PC-9 (cell line): ENCODE measurements around the gene IMMP2L. TPM values are rescaled to one million over a fixed set of nuclear protein-coding genes. Genes with fewer than 3 reads are reported as not detected.

ENCODE experiments used
- BruUV-seq: library from RNA; stranded (reverse); fragments of 400-500 nt; replicated peaks from 2 replicates; lab custom pipeline; 2021; lab: Mats Ljungman, UMichigan
- CTCF ChIA-PET: fragments of 300-600 bp; sonication (Branson Sonifier 250); formaldehyde crosslinking; loops from one replicate; lab custom pipeline; 2022; ENCODE audit warnings: antibody characterized with exemption; lab: Charles Lee
- POLR2A ChIA-PET: fragments of 300-600 bp; sonication (Branson Sonifier 250); formaldehyde crosslinking; loops from one replicate; lab custom pipeline; 2022; ENCODE audit warnings: antibody characterized with exemption; ENCODE audit not compliant: unreplicated experiment; lab: Charles Lee
- DNase-seq, 2 experiments: peaks; one replicate each; pipeline versions ENCODE4 v3.0.0 to v3.0.0-alpha.2; 2015 to 2022; ENCODE audit warnings: mixed read lengths in 1 of 2
- H2AFZ ChIP-seq: fragments of 200-600 bp; sonication (generic); 2 replicates; pipeline ENCODE4 v1.8.1; 2017; ENCODE audit warnings: antibody characterized with exemption
- H3F3A ChIP-seq: fragments of 200-600 bp; sonication (generic); 2 replicates; pipeline ENCODE4 v1.8.1; 2017; ENCODE audit warnings: antibody characterized with exemption, mild to moderate bottlenecking, low read depth; ENCODE audit not compliant: insufficient read depth
- H3K27ac ChIP-seq: fragments of 200-600 bp; sonication (generic); 2 replicates; pipeline ENCODE4 v1.6.1; 2016; ENCODE audit warnings: mixed run types
- H3K27me3 ChIP-seq: fragments of 200-600 bp; sonication (generic); 2 replicates; pipeline ENCODE4 v1.6.1; 2016; ENCODE audit warnings: low read depth, mixed run types; ENCODE audit not compliant: insufficient read depth
- H3K36me3 ChIP-seq: fragments of 200-600 bp; sonication (generic); 2 replicates; pipeline ENCODE4 v1.6.1; 2016; ENCODE audit warnings: low read depth, mixed run types
- H3K4me1 ChIP-seq: fragments of 200-600 bp; sonication (generic); replicated peaks from 2 replicates; pipeline ENCODE4 v1.6.1; 2016; ENCODE audit warnings: mixed run types; ENCODE audit not compliant: insufficient read depth
- H3K4me2 ChIP-seq: fragments of 200-600 bp; sonication (generic); 2 replicates; pipeline ENCODE4 v1.6.1; 2017; ENCODE audit warnings: mixed run types
- H3K4me3 ChIP-seq: fragments of 200-600 bp; sonication (generic); 2 replicates; pipeline ENCODE4 v1.6.1; 2016; ENCODE audit warnings: mixed run types
- H3K79me2 ChIP-seq: fragments of 200-600 bp; sonication (generic); 2 replicates; pipeline ENCODE4 v1.6.1; 2017; ENCODE audit warnings: low read depth, mixed run types
- H3K9me2 ChIP-seq: fragments of 200-600 bp; sonication (generic); 2 replicates; pipeline ENCODE4 v1.8.1; 2017; ENCODE audit warnings: mild to moderate bottlenecking; ENCODE audit not compliant: insufficient read depth
- H3K9me3 ChIP-seq: fragments of 200-600 bp; sonication (generic); 2 replicates; pipeline ENCODE4 v1.8.1; 2016; ENCODE audit warnings: low read depth; ENCODE audit not compliant: insufficient read depth
- H4K20me1 ChIP-seq: fragments of 200-600 bp; sonication (generic); 2 replicates; pipeline ENCODE4 v1.8.1; 2017; ENCODE audit not compliant: insufficient read depth
- EZH2 ChIP-seq: fragments of 200-600 bp; sonication (generic); IDR thresholded peaks from 2 replicates; pipeline ENCODE4 v1.8.0; 2017; ENCODE audit warnings: antibody characterized with exemption, low read depth
- intact Hi-C: fragments of 100-400 bp; cut with micrococcal nuclease; formaldehyde crosslinking; loops from one replicate; pipeline ENCODE4 v1.10.0; 2022; ENCODE audit not compliant: unreplicated experiment
- total RNA-seq: library from RNA; stranded (reverse); gene quantifications from 2 replicates; pipeline ENCODE4 v1.2.3, GENCODE V29; 2021
- TF ChIP-seq, protein P1 (sequence below): fragments of 200-600 bp; sonication (generic); conservative IDR thresholded peaks from 2 replicates; pipeline ENCODE4 v1.6.1; 2017; ENCODE audit warnings: mixed run types, antibody characterized with exemption, mild to moderate bottlenecking, moderate library complexity

The IMMP2L gene
- total RNA-seq, 1 experiment from 2014 or later, result 40.5 TPM

DNA sequence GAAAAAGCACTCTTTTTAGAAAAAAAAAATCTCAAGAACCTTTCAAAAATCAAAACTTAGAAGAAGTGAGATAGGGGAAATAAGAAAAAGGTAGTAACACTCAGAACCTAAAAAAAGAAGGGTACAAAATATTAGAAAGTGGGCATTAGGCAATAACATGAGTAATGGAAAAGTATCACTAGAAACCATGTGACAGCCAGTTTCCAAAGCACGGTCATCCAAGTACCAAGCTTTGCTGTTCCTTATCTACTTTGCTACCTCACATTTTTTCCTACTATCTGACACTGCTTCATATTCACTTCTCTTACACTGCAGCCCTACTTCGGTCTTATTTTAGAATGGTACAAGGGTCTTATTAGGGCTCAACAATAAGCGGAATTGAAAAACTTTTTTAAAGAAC is 30.3 kb downstream of the IMMP2L start:
- BruUV-seq, result no TSS peak

GRCh38 chr7:111530356-111530668 is 32.0 kb downstream of the IMMP2L start:
- H3K36me3 ChIP-seq, result no peaks in the 10 kb centered on the region
- no peak overlapping the region for H3K27ac ChIP-seq
- ChIA-PET POLR2A (no interaction called here), CTCF (no interaction called here)
- no peaks in the 10 kb centered on the region for H3K9me2 ChIP-seq
- BruUV-seq, result no TSS peak
- TF ChIP-seq, protein P1, sequence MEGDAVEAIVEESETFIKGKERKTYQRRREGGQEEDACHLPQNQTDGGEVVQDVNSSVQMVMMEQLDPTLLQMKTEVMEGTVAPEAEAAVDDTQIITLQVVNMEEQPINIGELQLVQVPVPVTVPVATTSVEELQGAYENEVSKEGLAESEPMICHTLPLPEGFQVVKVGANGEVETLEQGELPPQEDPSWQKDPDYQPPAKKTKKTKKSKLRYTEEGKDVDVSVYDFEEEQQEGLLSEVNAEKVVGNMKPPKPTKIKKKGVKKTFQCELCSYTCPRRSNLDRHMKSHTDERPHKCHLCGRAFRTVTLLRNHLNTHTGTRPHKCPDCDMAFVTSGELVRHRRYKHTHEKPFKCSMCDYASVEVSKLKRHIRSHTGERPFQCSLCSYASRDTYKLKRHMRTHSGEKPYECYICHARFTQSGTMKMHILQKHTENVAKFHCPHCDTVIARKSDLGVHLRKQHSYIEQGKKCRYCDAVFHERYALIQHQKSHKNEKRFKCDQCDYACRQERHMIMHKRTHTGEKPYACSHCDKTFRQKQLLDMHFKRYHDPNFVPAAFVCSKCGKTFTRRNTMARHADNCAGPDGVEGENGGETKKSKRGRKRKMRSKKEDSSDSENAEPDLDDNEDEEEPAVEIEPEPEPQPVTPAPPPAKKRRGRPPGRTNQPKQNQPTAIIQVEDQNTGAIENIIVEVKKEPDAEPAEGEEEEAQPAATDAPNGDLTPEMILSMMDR, result no peak
- TF ChIP-seq EZH2, result no peak
- no peak overlapping the region for H2AFZ ChIP-seq
- intact Hi-C loops, result no loop called here
- DNase-seq, result no peak
- no peaks in the 10 kb centered on the region for H3F3A ChIP-seq
- H3K79me2 ChIP-seq, result no peaks in the 10 kb centered on the region
- no peak overlapping the region for H3K4me3 ChIP-seq
- H4K20me1 ChIP-seq, result no peaks in the 10 kb centered on the region
- no peaks in the 10 kb centered on the region for H3K27me3 ChIP-seq
- H3K4me1 ChIP-seq, result no peaks in the 10 kb centered on the region
- no peaks in the 10 kb centered on the region for H3K9me3 ChIP-seq
- no peak overlapping the region for H3K4me2 ChIP-seq

More for the DNA sequence above, 30.3 kb downstream of the IMMP2L start:
- H3K9me3 ChIP-seq, result no peaks in the 10 kb centered on the region
- H4K20me1 ChIP-seq, result no peaks in the 10 kb centered on the region
- H3K9me2 ChIP-seq, result no peaks in the 10 kb centered on the region
- H3F3A ChIP-seq, result no peaks in the 10 kb centered on the region
- no peak overlapping the region for H3K27ac ChIP-seq
- intact Hi-C loops, result no loop called here
- no peak for DNase-seq
- CTCF ChIA-PET, result no interaction called here
- TF ChIP-seq, protein P1, result no peak
- TF ChIP-seq EZH2, result no peak
- H2AFZ ChIP-seq, result no peak overlapping the region
- no peaks in the 10 kb centered on the region for H3K36me3 ChIP-seq
- POLR2A ChIA-PET, result no interaction called here
- no peaks in the 10 kb centered on the region for H3K4me1 ChIP-seq
- no peak overlapping the region for H3K4me2 ChIP-seq
- H3K79me2 ChIP-seq, result no peaks in the 10 kb centered on the region
- no peak overlapping the region for H3K4me3 ChIP-seq
- no peaks in the 10 kb centered on the region for H3K27me3 ChIP-seq

DNA sequence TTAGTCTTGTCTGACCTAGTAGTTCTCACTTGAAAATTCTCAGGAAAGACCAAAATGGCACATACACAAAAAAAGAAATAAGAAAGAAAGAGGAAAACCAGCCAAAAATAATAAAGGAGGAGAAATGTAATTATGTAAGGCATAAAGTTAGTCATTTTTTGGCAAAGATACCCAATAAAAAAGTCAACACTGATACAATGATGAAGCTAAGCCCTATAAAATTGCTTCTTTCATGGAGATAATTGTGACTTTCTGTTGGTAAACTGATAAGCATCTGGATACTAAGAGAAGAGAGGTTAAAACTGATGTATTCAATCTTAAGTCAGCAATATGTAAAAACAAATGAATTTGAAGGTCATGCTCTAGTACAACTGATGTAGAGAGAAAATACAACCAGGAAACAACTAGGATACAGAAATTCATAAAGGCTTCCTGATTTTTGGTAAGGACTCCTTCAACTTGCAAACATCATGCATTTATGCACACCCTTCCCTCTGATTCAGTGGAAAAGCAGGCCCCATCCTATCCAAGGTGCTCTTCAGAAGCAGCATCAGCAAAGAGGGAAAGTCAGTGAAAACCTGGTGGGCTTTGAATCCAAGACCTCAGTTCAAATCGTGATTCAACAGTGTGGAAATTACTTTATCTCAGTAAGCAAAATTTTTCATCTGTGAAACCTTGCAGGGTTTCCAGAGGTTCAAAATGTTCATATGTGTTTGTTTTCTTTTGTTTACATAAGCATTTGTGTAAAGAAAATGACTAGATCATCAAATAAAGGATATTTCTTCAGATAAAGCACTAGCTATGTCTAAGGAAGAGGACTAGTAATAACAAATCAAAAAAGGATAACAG is 32.6 kb downstream of the IMMP2L start:
- H3F3A ChIP-seq, result no peaks in the 10 kb centered on the region
- no peaks in the 10 kb centered on the region for H3K79me2 ChIP-seq
- no peak overlapping the region for H2AFZ ChIP-seq
- no peak overlapping the region for H3K27ac ChIP-seq
- TF ChIP-seq EZH2, result no peak
- TF ChIP-seq, protein P1, result no peak
- CTCF ChIA-PET, result no interaction called here
- H3K9me3 ChIP-seq, result no peaks in the 10 kb centered on the region
- DNase-seq, result no peak
- no peaks in the 10 kb centered on the region for H3K36me3 ChIP-seq
- H3K4me1 ChIP-seq, result no peaks in the 10 kb centered on the region
- no peaks in the 10 kb centered on the region for H4K20me1 ChIP-seq
- H3K4me2 ChIP-seq, result no peak overlapping the region
- H3K27me3 ChIP-seq, result no peaks in the 10 kb centered on the region
- H3K9me2 ChIP-seq, result no peaks in the 10 kb centered on the region
- no peak overlapping the region for H3K4me3 ChIP-seq
- no TSS peak for BruUV-seq
- intact Hi-C loops, result no loop called here
- POLR2A ChIA-PET, result no interaction called here
